ENCODE data around the gene ZNRF2. TPM values are rescaled to one million over a fixed set of nuclear protein-coding genes. Genes with fewer than 3 reads are reported as not detected.

ZNRF2 gene
- 10 to 100 TPM; 27.2 to 43.6 (median 36.5) TPM for total RNA-seq

DNA sequence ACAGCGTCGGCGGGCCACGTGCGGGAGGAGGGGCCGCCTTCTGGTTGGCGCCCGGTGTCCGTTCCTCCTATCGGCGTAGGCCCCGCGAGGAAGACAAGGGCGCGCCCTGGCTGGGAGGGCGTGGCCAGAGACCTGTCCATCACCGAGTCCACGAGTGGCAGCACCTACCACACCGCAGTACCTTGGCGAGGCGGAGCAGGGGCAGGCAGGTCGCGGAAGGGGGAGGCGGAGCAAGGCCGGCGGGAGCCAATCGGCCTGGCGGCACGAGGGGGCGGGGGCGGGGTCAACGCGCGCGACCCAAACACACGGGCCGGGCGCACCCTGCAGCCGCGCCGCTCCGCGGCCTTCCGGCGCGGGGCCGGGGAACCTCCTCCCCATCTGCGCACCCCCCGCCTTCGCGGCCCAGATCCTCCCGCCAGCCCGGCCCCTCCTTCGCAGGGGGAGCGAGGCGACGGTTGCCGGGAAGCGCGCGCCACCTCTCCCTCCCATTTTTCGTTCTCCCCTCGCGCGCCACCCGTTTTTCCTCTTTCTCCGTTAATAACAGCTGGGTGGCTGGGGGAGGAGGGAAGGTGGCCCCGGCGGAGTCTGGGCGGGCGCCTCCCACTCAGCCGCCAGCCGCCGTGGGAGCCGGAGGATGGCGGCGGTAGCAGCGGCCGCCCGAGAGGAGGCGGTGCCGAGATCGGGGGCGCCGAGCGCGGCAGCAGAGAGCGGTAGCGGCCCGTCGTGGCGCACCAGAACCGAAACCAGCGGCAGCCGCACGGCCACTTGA is at the start of gene ZNRF2:
TSS of gene ZNRF2 (plus strand) at position 300 of the 769 bp plus-strand sequence. CDS start 761 bp downstream, outside the sequence.
- Histone ChIP-seq H3K9me3 (no peaks in the 10 kb centered on the region), H3K36me3 (no peaks in the 10 kb centered on the region), H3K4me3 (peak within 1 kb of the TSS; percentile 74 to 96 (median 90)), H3K27ac (peak within 1 kb of the TSS; percentile 99 to 100 (median 100)), H3K27me3 (no peaks in the 10 kb centered on the region), H3K4me1 (peaks cover 0 to 20% (median 6%) of the 10 kb centered on the region in 4 donors)
- peak; percentile 81 to 85 for TF ChIP-seq POLR2A (IDR thresholded peaks at IDR 0.05)
- TF ChIP-seq, protein P1, sequence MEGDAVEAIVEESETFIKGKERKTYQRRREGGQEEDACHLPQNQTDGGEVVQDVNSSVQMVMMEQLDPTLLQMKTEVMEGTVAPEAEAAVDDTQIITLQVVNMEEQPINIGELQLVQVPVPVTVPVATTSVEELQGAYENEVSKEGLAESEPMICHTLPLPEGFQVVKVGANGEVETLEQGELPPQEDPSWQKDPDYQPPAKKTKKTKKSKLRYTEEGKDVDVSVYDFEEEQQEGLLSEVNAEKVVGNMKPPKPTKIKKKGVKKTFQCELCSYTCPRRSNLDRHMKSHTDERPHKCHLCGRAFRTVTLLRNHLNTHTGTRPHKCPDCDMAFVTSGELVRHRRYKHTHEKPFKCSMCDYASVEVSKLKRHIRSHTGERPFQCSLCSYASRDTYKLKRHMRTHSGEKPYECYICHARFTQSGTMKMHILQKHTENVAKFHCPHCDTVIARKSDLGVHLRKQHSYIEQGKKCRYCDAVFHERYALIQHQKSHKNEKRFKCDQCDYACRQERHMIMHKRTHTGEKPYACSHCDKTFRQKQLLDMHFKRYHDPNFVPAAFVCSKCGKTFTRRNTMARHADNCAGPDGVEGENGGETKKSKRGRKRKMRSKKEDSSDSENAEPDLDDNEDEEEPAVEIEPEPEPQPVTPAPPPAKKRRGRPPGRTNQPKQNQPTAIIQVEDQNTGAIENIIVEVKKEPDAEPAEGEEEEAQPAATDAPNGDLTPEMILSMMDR (IDR thresholded peaks at IDR 0.05): peak in 4 of 6 experiments; percentile 58 to 68 (median 62)
- peak; percentile 99 to 100 (median 100) for DNase-seq

DNA sequence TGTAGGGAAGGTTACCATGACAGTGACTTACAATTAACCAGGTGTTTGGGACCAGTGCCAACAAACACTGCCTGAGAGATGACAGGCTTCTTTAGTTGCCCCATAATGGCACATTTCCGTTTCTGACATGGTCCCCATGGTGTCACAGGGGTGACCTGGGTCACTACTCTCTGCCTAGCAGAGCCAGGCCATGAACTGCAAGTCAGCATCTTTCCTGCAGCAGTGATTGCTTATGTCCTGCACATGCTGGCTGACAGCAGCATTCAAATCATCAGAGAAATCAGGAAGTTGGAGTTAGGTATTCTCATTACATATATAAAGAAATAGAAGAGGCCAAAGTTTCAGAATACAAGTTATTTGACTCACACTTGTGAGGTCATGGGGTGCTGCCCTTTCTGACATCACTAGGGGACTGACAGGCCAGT is 47.1 kb upstream of the ZNRF2 start:
- H3K27me3 ChIP-seq: no peaks in the 10 kb centered on the region
- DNase-seq: no peak
- H3K4me3 ChIP-seq: no peak overlapping the region
- no peaks in the 10 kb centered on the region for H3K9me3 ChIP-seq
- TF ChIP-seq, protein P1 (IDR thresholded peaks at IDR 0.05): no peak
- no peak for TF ChIP-seq POLR2A (IDR thresholded peaks at IDR 0.05)
- H3K27ac ChIP-seq: no peak overlapping the region
- H3K4me1 ChIP-seq: peaks cover 0 to 5% (median 2%) of the 10 kb centered on the region in 4 donors
- no peaks in the 10 kb centered on the region for H3K36me3 ChIP-seq

DNA sequence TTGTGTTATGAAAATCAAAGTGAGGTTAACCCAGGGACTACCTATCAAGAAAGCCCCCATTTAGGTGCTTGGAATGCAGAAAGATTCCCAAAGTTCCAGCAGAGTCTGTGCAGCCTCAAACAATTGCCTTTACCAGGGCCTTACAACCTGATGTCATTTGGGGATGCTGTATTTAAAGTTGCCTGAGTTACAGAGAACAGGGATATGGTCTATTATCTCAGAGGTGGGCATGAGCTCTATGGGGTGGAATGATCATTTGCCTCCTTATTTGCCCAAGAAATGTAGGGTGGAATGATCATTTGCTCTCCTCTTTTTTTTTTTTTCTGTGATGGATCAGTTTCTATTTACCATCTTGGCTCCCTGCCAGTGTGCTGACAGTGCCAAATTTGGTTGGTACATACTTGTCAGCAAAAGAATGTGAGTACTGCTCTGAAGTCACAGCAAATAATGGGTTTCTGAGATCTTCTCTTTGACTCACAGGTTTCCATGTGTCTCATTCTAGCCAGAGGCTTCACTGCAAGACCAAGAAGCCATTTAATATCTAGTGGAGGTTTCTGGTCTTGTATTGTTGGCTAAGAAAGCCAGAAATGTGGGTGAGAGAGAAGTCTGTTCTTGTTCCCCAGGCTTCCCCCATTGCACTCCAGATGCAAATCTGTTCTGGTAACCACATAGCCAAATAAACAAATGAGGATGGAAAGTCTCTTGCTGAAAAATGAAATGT is 45.5 kb upstream of the ZNRF2 start:
- no peaks in the 10 kb centered on the region for H3K9me3 ChIP-seq
- no peak overlapping the region for H3K4me3 ChIP-seq
- no peaks in the 10 kb centered on the region for H3K36me3 ChIP-seq
- TF ChIP-seq, protein P1 (IDR thresholded peaks at IDR 0.05): no peak
- no peak for TF ChIP-seq POLR2A (IDR thresholded peaks at IDR 0.05)
- H3K4me1 ChIP-seq: peaks cover 0 to 5% (median 2%) of the 10 kb centered on the region in 4 donors
- H3K27me3 ChIP-seq: no peaks in the 10 kb centered on the region
- peak overlapping the region in 1 of 4 donors; percentile 50 for H3K27ac ChIP-seq
- DNase-seq: no peak

DNA sequence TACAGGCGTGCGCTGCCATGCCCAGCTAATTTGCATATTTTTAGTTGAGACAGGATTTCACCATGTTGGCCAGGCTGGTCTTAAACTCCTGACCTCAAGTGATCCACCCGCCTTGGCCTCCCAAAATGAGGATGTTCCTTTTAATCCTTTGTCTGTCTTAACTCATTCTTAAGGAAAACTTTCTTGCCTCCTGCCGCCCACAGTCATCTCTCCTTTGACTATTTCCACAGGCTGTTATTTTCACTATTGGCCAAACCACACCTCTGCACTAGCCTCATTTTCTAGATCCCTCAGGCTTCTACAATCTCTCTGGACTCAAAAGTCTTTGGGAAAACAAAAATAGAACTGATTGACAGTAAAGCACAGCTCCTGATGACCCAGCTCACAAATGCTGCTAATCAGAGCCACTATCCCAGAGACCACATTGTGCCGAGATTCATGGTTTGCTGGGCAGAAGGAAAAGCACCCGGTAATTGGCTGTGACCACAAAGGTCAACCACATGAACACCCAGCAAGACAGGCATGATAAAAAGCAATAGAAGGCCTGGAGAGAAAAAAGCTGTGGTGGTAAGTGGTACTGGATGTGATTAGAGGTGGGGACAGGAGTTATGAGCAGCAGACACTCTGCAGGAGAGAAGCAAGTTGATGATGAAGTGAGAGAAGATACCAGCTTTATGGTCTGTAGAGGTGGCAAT is 44.1 kb upstream of the ZNRF2 start:
- H3K4me1 ChIP-seq: peaks cover 0 to 5% (median 2%) of the 10 kb centered on the region in 4 donors
- no peak for TF ChIP-seq POLR2A (IDR thresholded peaks at IDR 0.05)
- TF ChIP-seq, protein P1 (IDR thresholded peaks at IDR 0.05): no peak
- no peaks in the 10 kb centered on the region for H3K36me3 ChIP-seq
- H3K9me3 ChIP-seq: no peaks in the 10 kb centered on the region
- DNase-seq: no peak
- H3K4me3 ChIP-seq: no peak overlapping the region
- H3K27me3 ChIP-seq: no peaks in the 10 kb centered on the region
- peak overlapping the region in 1 of 4 donors; percentile 50 for H3K27ac ChIP-seq

DNA sequence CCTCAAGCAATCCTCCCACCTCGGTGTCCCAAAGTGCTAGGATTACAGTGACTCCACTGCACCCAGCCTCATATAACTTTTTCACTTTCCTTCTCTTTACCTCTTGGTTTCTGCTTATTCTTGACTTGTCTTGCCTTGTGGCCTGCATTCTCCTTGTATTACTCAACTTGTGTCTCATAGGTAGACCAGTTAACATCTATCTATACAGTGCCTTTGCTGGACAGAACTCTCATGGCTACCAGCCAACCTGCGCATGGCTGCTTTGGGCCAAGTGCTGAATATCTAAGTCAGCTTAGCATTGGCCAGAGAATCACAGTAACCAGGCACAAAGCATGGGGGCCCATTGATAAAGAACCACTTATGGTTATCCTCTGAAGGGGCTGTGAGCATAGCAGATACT is 42.6 kb upstream of the ZNRF2 start:
- Histone ChIP-seq H3K9me3 (no peaks in the 10 kb centered on the region), H3K27ac (no peak overlapping the region), H3K36me3 (no peaks in the 10 kb centered on the region), H3K4me3 (no peak overlapping the region), H3K27me3 (no peaks in the 10 kb centered on the region), H3K4me1 (peaks cover 0 to 5% (median 2%) of the 10 kb centered on the region in 4 donors)
- DNase-seq: no peak
- TF ChIP-seq POLR2A (IDR thresholded peaks at IDR 0.05): no peak
- TF ChIP-seq, protein P1 (IDR thresholded peaks at IDR 0.05): no peak
